H9 (cell line): ENCODE data around the gene DUOX1. TPM values are rescaled to one million over a fixed set of nuclear protein-coding genes. Genes with fewer than 3 reads are reported as not detected.
"Not testable (repeated sequence)": the region's sequence is repeated elsewhere in the genome, so short reads cannot be mapped to it uniquely, and the experiment has no call there.

Source experiments
- DNase-seq: peaks from one replicate; pipeline ENCODE4 v3.0.0-alpha.2; 2017
- H2AFZ ChIP-seq: one replicate; pipeline ENCODE4 v1.6.1; 2013; ENCODE audit warnings: mild to moderate bottlenecking, low read length, control low read depth, moderate library complexity
- H2AK5ac ChIP-seq: 2 replicates; pipeline ENCODE4 v1.6.1; 2013; ENCODE audit warnings: low read length, control low read depth, mixed read lengths; ENCODE audit not compliant: insufficient read length
- H2BK120ac ChIP-seq: one replicate; pipeline ENCODE4 v1.6.1; 2013; ENCODE audit warnings: low read depth, mild to moderate bottlenecking, low read length, control low read depth, inconsistent platforms; ENCODE audit not compliant: poor library complexity, severe bottlenecking
- H2BK12ac ChIP-seq: 2 replicates; pipeline ENCODE4 v1.6.1; 2013; ENCODE audit warnings: low read length, control low read depth, mixed read lengths, low read depth; ENCODE audit not compliant: insufficient read length
- H2BK15ac ChIP-seq: 2 replicates; pipeline ENCODE4 v1.6.1; 2013; ENCODE audit warnings: low read depth, low read length, control low read depth
- H2BK20ac ChIP-seq: one replicate; pipeline ENCODE4 v1.6.1; 2013; ENCODE audit warnings: low read depth, mild to moderate bottlenecking, low read length, control low read depth, inconsistent platforms; ENCODE audit not compliant: poor library complexity, severe bottlenecking
- H2BK5ac ChIP-seq: 2 replicates; pipeline ENCODE4 v1.6.1; 2013; ENCODE audit warnings: low read length, control low read depth, mixed read lengths; ENCODE audit not compliant: insufficient read length
- H3K14ac ChIP-seq: 2 replicates; pipeline ENCODE4 v1.6.1; 2013; ENCODE audit warnings: low read length, control low read depth; ENCODE audit not compliant: insufficient read depth
- H3K18ac ChIP-seq: 2 replicates; pipeline ENCODE4 v1.6.1; 2013; ENCODE audit warnings: low read depth, mild to moderate bottlenecking, mixed read lengths, low read length, control low read depth; ENCODE audit not compliant: insufficient read length
- H3K23ac ChIP-seq: 2 replicates; pipeline ENCODE4 v1.6.1; 2013; ENCODE audit warnings: low read length, control low read depth, mixed read lengths, low read depth; ENCODE audit not compliant: insufficient read length
- H3K23me2 ChIP-seq: 2 replicates; pipeline ENCODE4 v1.6.1; 2013; ENCODE audit warnings: low read depth, mild to moderate bottlenecking, mixed read lengths, low read length, control low read depth; ENCODE audit not compliant: insufficient read length, poor library complexity, severe bottlenecking
- H3K27ac ChIP-seq: 2 replicates; pipeline ENCODE4 v1.5.1; 2013; ENCODE audit warnings: low read length, control low read depth, mixed read lengths, low read depth; ENCODE audit not compliant: insufficient read length
- H3K27me3 ChIP-seq: 2 replicates; pipeline ENCODE4 v1.6.1; 2013; ENCODE audit warnings: low read length, control low read depth, inconsistent platforms; ENCODE audit not compliant: insufficient read depth
- H3K4ac ChIP-seq: 2 replicates; pipeline ENCODE4 v1.6.1; 2013; ENCODE audit warnings: low read depth, mild to moderate bottlenecking, control low read depth, inconsistent platforms, low read length, moderate library complexity
- H3K4me1 ChIP-seq: 2 replicates; pipeline ENCODE4 v1.6.1; 2013; ENCODE audit warnings: low read length, control low read depth, inconsistent platforms; ENCODE audit not compliant: insufficient read depth
- H3K4me2 ChIP-seq: 2 replicates; pipeline ENCODE4 v1.6.1; 2013; ENCODE audit warnings: low read length, control low read depth, mixed read lengths; ENCODE audit not compliant: insufficient read length, insufficient read depth
- H3K56ac ChIP-seq: 2 replicates; pipeline ENCODE4 v1.6.1; 2013; ENCODE audit warnings: low read depth, mild to moderate bottlenecking, mixed read lengths, low read length, control low read depth; ENCODE audit not compliant: insufficient read length
- H3K79me1 ChIP-seq: 2 replicates; pipeline ENCODE4 v1.6.1; 2013; ENCODE audit warnings: low read depth, mild to moderate bottlenecking, moderate library complexity, low read length, control low read depth, inconsistent platforms; ENCODE audit not compliant: insufficient read depth, poor library complexity, severe bottlenecking
- H3K79me2 ChIP-seq: 2 replicates; pipeline ENCODE4 v1.6.1; 2013; ENCODE audit warnings: low read length, control low read depth, inconsistent platforms; ENCODE audit not compliant: insufficient read depth
- H3K9ac ChIP-seq: 2 replicates; pipeline ENCODE4 v1.6.1; 2013; ENCODE audit warnings: low read length, control low read depth, mixed read lengths; ENCODE audit not compliant: insufficient read length; ENCODE audit errors: extremely low read depth
- H3K9me3 ChIP-seq: one replicate; pipeline ENCODE4 v1.6.1; 2013; ENCODE audit warnings: low read depth, low read length, inconsistent platforms; ENCODE audit not compliant: control insufficient read depth
- H3T11ph ChIP-seq: one replicate; pipeline ENCODE4 v1.6.1; 2013; ENCODE audit warnings: mild to moderate bottlenecking, low read length, control low read depth, inconsistent platforms
- H4K20me1 ChIP-seq: one replicate; pipeline ENCODE4 v1.6.1; 2013; ENCODE audit not compliant: control insufficient read depth, insufficient read length, insufficient read depth
- H4K5ac ChIP-seq: 2 replicates; pipeline ENCODE4 v1.6.1; 2013; ENCODE audit warnings: low read depth, mild to moderate bottlenecking, mixed read lengths, low read length, control low read depth; ENCODE audit not compliant: insufficient read length
- H4K8ac ChIP-seq: replicated peaks from 2 replicates; pipeline ENCODE4 v1.6.1; 2013; ENCODE audit warnings: low read length, control low read depth, mixed read lengths, low read depth; ENCODE audit not compliant: insufficient read length
- H4K91ac ChIP-seq: 2 replicates; pipeline ENCODE4 v1.6.1; 2013; ENCODE audit warnings: low read depth, mild to moderate bottlenecking, moderate library complexity, mixed read lengths, low read length, control low read depth; ENCODE audit not compliant: insufficient read length
- H3K27ac Mint-ChIP-seq, 3 experiments: 2 replicates in 2 of 3; 3 replicates in 1 of 3; pipeline ENCODE4 v1.8.0; 2020 to 2021; ENCODE audit warnings: mixed read lengths in 3 of 3, mild to moderate bottlenecking in 1 of 3, moderate library complexity in 1 of 3
- H3K27me3 Mint-ChIP-seq: 2 replicates; pipeline ENCODE4 v1.8.0; 2021; ENCODE audit warnings: low read depth, mild to moderate bottlenecking, moderate library complexity, mixed read lengths
- H3K36me3 Mint-ChIP-seq, 3 experiments: 2 replicates in 2 of 3; 3 replicates in 1 of 3; pipeline ENCODE4 v1.8.0; 2020 to 2021; ENCODE audit warnings: low read depth in 3 of 3, mixed read lengths in 3 of 3; ENCODE audit not compliant: insufficient read depth in 1 of 3
- H3K4me1 Mint-ChIP-seq, 2 experiments: 2 replicates each; pipeline ENCODE4 v1.8.0; 2020; ENCODE audit warnings: mixed read lengths in 2 of 2
- H3K4me3 Mint-ChIP-seq, 2 experiments: 2 replicates in 1 of 2; 3 replicates in 1 of 2; pipeline ENCODE4 v1.8.0; 2020 to 2021; ENCODE audit warnings: mild to moderate bottlenecking in 2 of 2, mixed read lengths in 2 of 2, moderate library complexity in 1 of 2
- H3K9me3 Mint-ChIP-seq, 2 experiments: 2 replicates in 1 of 2; 3 replicates in 1 of 2; pipeline ENCODE4 v1.8.0; 2020; ENCODE audit warnings: mild to moderate bottlenecking in 2 of 2, mixed read lengths in 2 of 2, moderate library complexity in 1 of 2
- CTCF ChIP-seq: fragments of 200-600 bp; sonication (generic); conservative IDR thresholded peaks from 3 replicates; pipeline ENCODE4 v1.8.0; 2021; ENCODE audit warnings: antibody characterized with exemption, mild to moderate bottlenecking
- WGBS: extraction: QIAGEN DNeasy Blood & Tissue Kit; methylation state at CpG from one replicate; pipeline ENCODE4 v1.1.7; 2013; ENCODE audit warnings: missing lambda C conversion rate, low lambda C conversion rate, mixed read lengths; ENCODE audit not compliant: insufficient read length; ENCODE audit errors: extremely low coverage; 5-methylcytosine and 5-hydroxymethylcytosine counted together
- long read RNA-seq: library from polyadenylated mRNA; unstranded; transcript quantifications from one replicate; pipeline ENCODE4 v2.0.0, GENCODE V29; 2020
- total RNA-seq: library from RNA; stranded (reverse); gene quantifications from 2 replicates; pipeline ENCODE4 v1.2.1, GENCODE V29; 2021

The DUOX1 gene
- 2.3 and 2.6 TPM in 2 replicates for total RNA-seq
- long read RNA-seq, partial matches to known transcripts = 6 of 12 reads
- long read RNA-seq, other reads (novel, unspliced or antisense) = 6 of 12 reads

GRCh38 chr15:45129651-45130129 is at the start of gene DUOX1, which contains the start of gene DUOXA1:
Gene DUOX1, plus strand, starts transcription at chr15:45129994. Its CDS starts 1,973 bp downstream, at chr15:45131967.
Gene DUOXA1, minus strand, starts transcription at chr15:45129879. Its CDS starts 6,865 bp downstream, at chr15:45123014.
- Histone ChIP-seq H3K4ac (no peak within 1 kb of the TSS), H2AK5ac (no peak within 1 kb of the TSS), H2BK12ac (no peak within 1 kb of the TSS), H3T11ph (no peak within 1 kb of the TSS), H3K18ac (peak within 1 kb of the TSS; percentile 56), H2BK15ac (no peak within 1 kb of the TSS; the same call in 1 of the 2 replicates), H2BK5ac (no peak within 1 kb of the TSS), H3K79me1 (no peaks in the 10 kb centered on the region), H4K8ac (no peak within 1 kb of the TSS), H3K14ac (no peak within 1 kb of the TSS; the same call in 1 of the 2 replicates), H4K5ac (no peak within 1 kb of the TSS), H3K4me2 (peak within 1 kb of the TSS; percentile 93), H4K91ac (no peak within 1 kb of the TSS), H3K23me2 (peaks cover 11% of the 10 kb centered on the region), H2BK20ac (no peak within 1 kb of the TSS), H3K79me2 (no peaks in the 10 kb centered on the region), H2BK120ac (no peak within 1 kb of the TSS), H3K9me3 (no peaks in the 10 kb centered on the region), H3K27me3 (peaks cover 78% of the 10 kb centered on the region), H3K23ac (no peak within 1 kb of the TSS), H3K27ac (no peak within 1 kb of the TSS), H4K20me1 (no peaks in the 10 kb centered on the region), H3K4me1 (no peaks in the 10 kb centered on the region), H2AFZ (no peak within 1 kb of the TSS), H3K56ac (no peak within 1 kb of the TSS), H3K9ac (no peak within 1 kb of the TSS)
- WGBS = no CpG with 5 or more reads among the region's 46 CpGs
- H3K4me3 Mint-ChIP-seq = peak within 1 kb of the TSS; percentile 70 to 79
- DNase-seq = peak; percentile 73
- no peak for TF ChIP-seq CTCF
- peaks cover 9 to 11% of the 10 kb centered on the region in 2 experiments for H3K4me1 Mint-ChIP-seq
- no peak within 1 kb of the TSS for H3K27ac Mint-ChIP-seq
- H3K9me3 Mint-ChIP-seq = no peaks in the 10 kb centered on the region
- H3K36me3 Mint-ChIP-seq = peaks cover 0 to 1% (median 0%) of the 10 kb centered on the region in 3 experiments; a peak in 1 of 7 replicates
- peaks cover 98% of the 10 kb centered on the region for H3K27me3 Mint-ChIP-seq

- not testable (repeated sequence) for H3K56ac ChIP-seq, H3K4me1 ChIP-seq, H2AK5ac ChIP-seq, H3K4me3 Mint-ChIP-seq, H3K9ac ChIP-seq, H3K79me1 ChIP-seq, H2AFZ ChIP-seq, H3K9me3 Mint-ChIP-seq, H2BK120ac ChIP-seq, H3K18ac ChIP-seq, H3K14ac ChIP-seq, H2BK15ac ChIP-seq, H3K4me2 ChIP-seq, H3K23me2 ChIP-seq, H3K27me3 ChIP-seq, H3K27ac Mint-ChIP-seq, H2BK5ac ChIP-seq, H4K5ac ChIP-seq, H4K20me1 ChIP-seq, H2BK12ac ChIP-seq, H3K9me3 ChIP-seq, H3K23ac ChIP-seq, H4K8ac ChIP-seq, H3K4ac ChIP-seq, H3K27ac ChIP-seq, H2BK20ac ChIP-seq, H3K27me3 Mint-ChIP-seq, H3T11ph ChIP-seq, H3K4me1 Mint-ChIP-seq, DNase-seq, H3K36me3 Mint-ChIP-seq, H3K79me2 ChIP-seq, H4K91ac ChIP-seq
- WGBS = no CpG with 5 or more reads among the region's 3 CpGs
Observed at GRCh38 chr15:45080593-45080992, 49.2 kb upstream of the DUOX1 start.
